GM21423 (cell line): Measurements from ENCODE around the gene RAB18.
A peak's percentile ranks its signal among the peaks of the same experiment; 100 is the strongest.
"Not testable (repeated sequence)": the region's sequence is repeated elsewhere in the genome, so short reads cannot be mapped to it uniquely, and the experiment has no call there.

ENCODE experiments used
- ATAC-seq: cut with Tn5 transposase; IDR thresholded peaks from one replicate; pipeline ENCODE4 v1.9.1; 2021; ENCODE audit warnings: mild to moderate bottlenecking, moderate library complexity; ENCODE audit not compliant: unreplicated experiment

Gene RAB18

GRCh38 chr10:27541796-27542729 lies 38.0 kb downstream of the RAB18 start:
- ATAC-seq: no peak

- ATAC-seq: no peak
These were observed 38.7 kb downstream of the RAB18 start for GRCh38 chr10:27542812-27543211.

- no peak for ATAC-seq
These were observed 42.9 kb downstream of the RAB18 start for GRCh38 chr10:27547047-27547446.

- ATAC-seq: no peak
These were observed 43.4 kb downstream of the RAB18 start for GRCh38 chr10:27547482-27547881.

- no peak for ATAC-seq
These were observed 46.7 kb downstream of the RAB18 start for GRCh38 chr10:27550823-27551222.

GRCh38 chr10:27558612-27559020 lies 54.5 kb downstream of the RAB18 start:
- ATAC-seq: peak; percentile 60

- ATAC-seq: no peak
These were observed 57.2 kb downstream of the RAB18 start for GRCh38 chr10:27561334-27561733.

GRCh38 chr10:27564398-27564797 lies 60.3 kb downstream of the RAB18 start:
- ATAC-seq: no peak

GRCh38 chr10:27564880-27565279 lies 60.8 kb downstream of the RAB18 start:
- ATAC-seq: no peak

GRCh38 chr10:27568196-27569175 lies 64.4 kb downstream of the RAB18 start:
- no peak for ATAC-seq

GRCh38 chr10:27569946-27570345 lies 65.8 kb downstream of the RAB18 start:
- ATAC-seq: no peak

- not testable (repeated sequence) for ATAC-seq
These were observed 72.9 kb downstream of the RAB18 start for GRCh38 chr10:27577038-27577437.

- no peak for ATAC-seq
These were observed 74.2 kb downstream of the RAB18 start for GRCh38 chr10:27578316-27578715.

- no peak for ATAC-seq
These were observed 77.1 kb downstream of the RAB18 start for GRCh38 chr10:27581225-27581624.

GRCh38 chr10:27584302-27584701 lies 80.2 kb downstream of the RAB18 start:
- no peak for ATAC-seq
